BLaER1 treated with 17β-estradiol and CSF1 and Interleukin-3, amounts not matched to agents 10 nM and 100 nM (cell line): Measurements from ENCODE around the gene LHX2.

ENCODE experiments used
- H3K27ac ChIP-seq, 11 experiments: shearing (Covaris generic); formaldehyde crosslinking; 2 replicates each; pipeline ENCODE4 v1.8.1; 2022
- H3K27me3 ChIP-seq, 11 experiments: shearing (Covaris generic); formaldehyde crosslinking; 2 replicates each; pipeline ENCODE4 v1.8.1; 2022
- H3K36me3 ChIP-seq, 11 experiments: shearing (Covaris generic); formaldehyde crosslinking; 2 replicates each; pipeline ENCODE4 v1.8.1; 2022
- H3K4me1 ChIP-seq, 10 experiments: shearing (Covaris generic); formaldehyde crosslinking; 2 replicates each; pipeline ENCODE4 v1.8.1; 2022
- H3K4me2 ChIP-seq, 11 experiments: shearing (Covaris generic); formaldehyde crosslinking; 2 replicates each; pipeline ENCODE4 v1.8.1; 2022
- H3K4me3 ChIP-seq, 10 experiments: shearing (Covaris generic); formaldehyde crosslinking; 2 replicates each; pipeline ENCODE4 v1.8.1; 2022
- H3K9ac ChIP-seq, 11 experiments: shearing (Covaris generic); formaldehyde crosslinking; 2 replicates each; pipeline ENCODE4 v1.8.1; 2022
- H3K9me3 ChIP-seq, 11 experiments: shearing (Covaris generic); formaldehyde crosslinking; replicated peaks in 1 of 11; 2 replicates each; pipeline ENCODE4 v1.8.1; 2022
- H4K20me1 ChIP-seq, 11 experiments: shearing (Covaris generic); formaldehyde crosslinking; 2 replicates each; pipeline ENCODE4 v1.8.1; 2022
- Cebpa-rat ChIP-seq, 11 experiments: shearing (Covaris generic); IDR thresholded peaks; 2 replicates each; pipeline ENCODE4 v1.8.1; 2022

LHX2 gene

GRCh38 chr9:124001458-124001799 lies 10.1 kb upstream of the LHX2 start:
- no peak overlapping the region for H3K9ac ChIP-seq
- H3K27me3 ChIP-seq = peaks cover 82 to 100% (median 99%) of the 10 kb centered on the region in 11 experiments
- no peak overlapping the region for H3K27ac ChIP-seq
- H3K9me3 ChIP-seq = 0 out of 22 replicates have a peak, but pooled peaks cover 0 to 4% (median 0%) of the 10 kb centered on the region in 11 experiments
- peaks cover 0 to 92% (median 77%) of the 10 kb centered on the region in 11 experiments; a peak in 19 of 22 replicates for H4K20me1 ChIP-seq
- H3K4me2 ChIP-seq = no peak overlapping the region
- H3K4me3 ChIP-seq = no peak overlapping the region
- H3K36me3 ChIP-seq = no peaks in the 10 kb centered on the region
- peaks cover 0 to 39% (median 20%) of the 10 kb centered on the region in 10 experiments; a peak in 14 of 20 replicates for H3K4me1 ChIP-seq
- TF ChIP-seq Cebpa-rat (IDR thresholded peaks at IDR 0.05) = no peak

- no peak overlapping the region for H3K4me3 ChIP-seq
- no peak overlapping the region for H3K9ac ChIP-seq
- peaks cover 2 to 92% (median 77%) of the 10 kb centered on the region in 11 experiments; a peak in 20 of 22 replicates for H4K20me1 ChIP-seq
- H3K27ac ChIP-seq = no peak overlapping the region
- H3K4me2 ChIP-seq = no peak overlapping the region
- H3K4me1 ChIP-seq = peaks cover 0 to 39% (median 14%) of the 10 kb centered on the region in 10 experiments; a peak in 14 of 20 replicates
- H3K36me3 ChIP-seq = no peaks in the 10 kb centered on the region
- TF ChIP-seq Cebpa-rat (IDR thresholded peaks at IDR 0.05) = no peak
- H3K9me3 ChIP-seq = 0 out of 22 replicates have a peak, but pooled peaks cover 0 to 4% (median 0%) of the 10 kb centered on the region in 11 experiments
- peaks cover 87 to 100% (median 99%) of the 10 kb centered on the region in 11 experiments for H3K27me3 ChIP-seq
Observed at GRCh38 chr9:124001866-124002525, 9.6 kb upstream of the LHX2 start.

GRCh38 chr9:124003636-124004349 lies 7.8 kb upstream of the LHX2 start:
- Histone ChIP-seq H3K27ac (no peak overlapping the region), H3K4me1 (peaks cover 0 to 38% (median 12%) of the 10 kb centered on the region in 10 experiments; a peak in 13 of 20 replicates), H3K9ac (no peak overlapping the region), H3K4me2 (no peak overlapping the region), H3K4me3 (no peak overlapping the region), H3K36me3 (no peaks in the 10 kb centered on the region), H4K20me1 (peaks cover 20 to 92% (median 77%) of the 10 kb centered on the region in 11 experiments; a peak in 21 of 22 replicates), H3K9me3 (0 out of 22 replicates have a peak, but pooled peaks cover 0 to 4% (median 0%) of the 10 kb centered on the region in 11 experiments), H3K27me3 (peaks cover 97 to 100% (median 99%) of the 10 kb centered on the region in 11 experiments)
- no peak for TF ChIP-seq Cebpa-rat (IDR thresholded peaks at IDR 0.05)

GRCh38 chr9:124004593-124004992 lies 7.0 kb upstream of the LHX2 start:
- Histone ChIP-seq H3K27me3 (peaks cover 99 to 100% (median 100%) of the 10 kb centered on the region in 11 experiments), H3K4me1 (peaks cover 0 to 39% (median 9%) of the 10 kb centered on the region in 10 experiments; a peak in 13 of 20 replicates), H3K9me3 (0 out of 22 replicates have a peak, but pooled peaks cover 0 to 4% (median 0%) of the 10 kb centered on the region in 11 experiments), H3K4me3 (no peak overlapping the region), H4K20me1 (peaks cover 27 to 94% (median 82%) of the 10 kb centered on the region in 11 experiments; a peak in 21 of 22 replicates), H3K27ac (no peak overlapping the region), H3K4me2 (no peak overlapping the region), H3K9ac (no peak overlapping the region), H3K36me3 (no peaks in the 10 kb centered on the region)
- TF ChIP-seq Cebpa-rat (IDR thresholded peaks at IDR 0.05) = no peak

- Histone ChIP-seq H3K4me2 (no peak overlapping the region), H3K36me3 (no peaks in the 10 kb centered on the region), H3K4me3 (no peak overlapping the region), H3K27ac (no peak overlapping the region), H3K9me3 (0 out of 22 replicates have a peak, but pooled peaks cover 0 to 4% (median 0%) of the 10 kb centered on the region in 11 experiments), H4K20me1 (peaks cover 33 to 98% (median 86%) of the 10 kb centered on the region in 11 experiments; a peak in 21 of 22 replicates), H3K4me1 (peaks cover 0 to 38% (median 10%) of the 10 kb centered on the region in 10 experiments; a peak in 13 of 20 replicates), H3K9ac (no peak overlapping the region), H3K27me3 (peaks cover 100% of the 10 kb centered on the region in 11 experiments)
- TF ChIP-seq Cebpa-rat (IDR thresholded peaks at IDR 0.05) = no peak
Observed at GRCh38 chr9:124005029-124005771, 6.4 kb upstream of the LHX2 start.

- Histone ChIP-seq H3K27me3 (peaks cover 100% of the 10 kb centered on the region in 11 experiments), H3K4me2 (peak overlapping the region in 2 of 11 experiments; percentile 34 to 47; a peak in 4 of 22 replicates), H3K9me3 (peaks cover under 1 to 7% (median 2%) of the 10 kb centered on the region in 11 experiments; a peak in 19 of 22 replicates), H3K4me3 (no peak overlapping the region), H3K4me1 (peaks cover 3 to 42% (median 21%) of the 10 kb centered on the region in 10 experiments; a peak in 16 of 20 replicates), H4K20me1 (peaks cover 45 to 96% (median 82%) of the 10 kb centered on the region in 11 experiments; a peak in 21 of 22 replicates), H3K27ac (no peak overlapping the region), H3K36me3 (no peaks in the 10 kb centered on the region), H3K9ac (no peak overlapping the region)
- no peak for TF ChIP-seq Cebpa-rat (IDR thresholded peaks at IDR 0.05)
Observed at GRCh38 chr9:124006448-124007361, 4.9 kb upstream of the LHX2 start.

GRCh38 chr9:124007565-124008302 lies 3.8 kb upstream of the LHX2 start:
- H3K4me2 ChIP-seq = peak overlapping the region in 7 of 11 experiments; percentile 13 to 91 (median 69); a peak in 11 of 22 replicates
- H3K9ac ChIP-seq = no peak overlapping the region
- TF ChIP-seq Cebpa-rat (IDR thresholded peaks at IDR 0.05) = no peak
- H3K27me3 ChIP-seq = peaks cover 100% of the 10 kb centered on the region in 11 experiments
- peaks cover 9 to 18% (median 12%) of the 10 kb centered on the region in 11 experiments for H3K9me3 ChIP-seq
- no peak overlapping the region for H3K27ac ChIP-seq
- H3K36me3 ChIP-seq = no peaks in the 10 kb centered on the region
- peaks cover 55 to 96% (median 84%) of the 10 kb centered on the region in 11 experiments; a peak in 21 of 22 replicates for H4K20me1 ChIP-seq
- H3K4me3 ChIP-seq = peak overlapping the region in 4 of 10 experiments; percentile 38 to 58 (median 40); a peak in 4 of 20 replicates
- H3K4me1 ChIP-seq = peaks cover 11 to 52% (median 29%) of the 10 kb centered on the region in 10 experiments; a peak in 16 of 20 replicates
